CD14-positive monocyte (primary cell): Measurements from ENCODE around the gene TTC1. TPM values are rescaled to one million over a fixed set of nuclear protein-coding genes. Genes with fewer than 3 reads are reported as not detected.

Source experiments
- DNase-seq, 3 donors: peaks; one replicate each; pipeline ENCODE4 v3.0.0-alpha.2; 2011 to 2022
- H2AFZ ChIP-seq: 2 replicates; pipeline ENCODE4 v1.6.0; 2012; ENCODE audit warnings: mild to moderate bottlenecking, low read depth, low read length, inconsistent platforms; ENCODE audit not compliant: insufficient read depth, poor library complexity, severe bottlenecking
- H3K27ac ChIP-seq, 2 donors: 1 replicate in 1 of 2; 2 replicates in 1 of 2; pipeline ENCODE4 v1.5.1; 2012 to 2013; ENCODE audit warnings: low read length in 2 of 2, control low read depth in 1 of 2, inconsistent platforms in 1 of 2, low read depth in 1 of 2, mild to moderate bottlenecking in 1 of 2
- H3K27me3 ChIP-seq, 2 donors: one replicate each; pipeline versions ENCODE4 v1.6.0 to v1.6.1; 2011 to 2013; ENCODE audit warnings: low read length in 2 of 2; ENCODE audit not compliant: control insufficient read depth in 2 of 2, insufficient read depth in 2 of 2
- H3K36me3 ChIP-seq, 2 donors: replicated peaks in 1 of 2; 1 replicate in 1 of 2; 2 replicates in 1 of 2; pipeline versions ENCODE4 v1.5.1 to v1.6.1; 2012 to 2013; ENCODE audit warnings: low read length in 2 of 2, control low read depth in 1 of 2, inconsistent platforms in 1 of 2, mild to moderate bottlenecking in 1 of 2; ENCODE audit not compliant: insufficient read depth in 2 of 2, control insufficient read depth in 1 of 2
- H3K4me1 ChIP-seq, 2 donors: 1 replicate in 1 of 2; 2 replicates in 1 of 2; pipeline versions ENCODE4 v1.5.1 to v1.6.1; 2012 to 2013; ENCODE audit warnings: low read length in 2 of 2, control low read depth in 1 of 2, inconsistent platforms in 1 of 2, mild to moderate bottlenecking in 1 of 2, moderate library complexity in 1 of 2; ENCODE audit not compliant: insufficient read depth in 2 of 2, control insufficient read depth in 1 of 2
- H3K4me2 ChIP-seq: replicated peaks from 2 replicates; pipeline ENCODE3; 2012; ENCODE audit warnings: low read length, moderate library complexity, mild to moderate bottlenecking; ENCODE audit not compliant: poor library complexity, severe bottlenecking; ENCODE audit errors: extremely low read depth
- H3K4me3 ChIP-seq, 3 experiments: fragments of 200-600 bp in 1 of 3; sonication (generic) in 1 of 3; replicated peaks in 1 of 3; 1 replicate in 2 of 3; 2 replicates in 1 of 3; pipeline ENCODE4 v1.5.1; 2011 to 2013; ENCODE audit warnings: low read length in 3 of 3, mild to moderate bottlenecking in 3 of 3, control low read depth in 2 of 3, low read depth in 2 of 3, inconsistent platforms in 1 of 3, moderate library complexity in 1 of 3
- H3K79me2 ChIP-seq: 2 replicates; pipeline ENCODE4 v1.6.0; 2012; ENCODE audit warnings: mild to moderate bottlenecking, control low read depth, inconsistent platforms, low read length, moderate library complexity; ENCODE audit not compliant: insufficient read depth
- H3K9ac ChIP-seq: 2 replicates; pipeline ENCODE4 v1.6.0; 2017; ENCODE audit warnings: low read length, mild to moderate bottlenecking; ENCODE audit not compliant: insufficient read depth, poor library complexity, severe bottlenecking
- H3K9me3 ChIP-seq, 2 donors: replicated peaks in 1 of 2; 1 replicate in 1 of 2; 2 replicates in 1 of 2; pipeline versions ENCODE4 v1.5.1 to v1.6.1; 2012 to 2013; ENCODE audit warnings: low read length in 2 of 2, control low read depth in 1 of 2; ENCODE audit not compliant: control insufficient read depth in 1 of 2, insufficient read depth in 1 of 2
- H4K20me1 ChIP-seq: 2 replicates; pipeline ENCODE4 v1.6.0; 2012; ENCODE audit warnings: mild to moderate bottlenecking, low read length, control low read depth, moderate library complexity; ENCODE audit not compliant: insufficient read depth
- H3K27ac Mint-ChIP-seq, 7 donors: one replicate each; pipeline ENCODE4 v1.8.0; 2020; ENCODE audit warnings: mild to moderate bottlenecking in 7 of 7, mixed read lengths in 7 of 7, moderate library complexity in 6 of 7, inconsistent platforms in 2 of 7
- H3K27me3 Mint-ChIP-seq, 3 donors: one replicate each; pipeline ENCODE4 v1.8.0; 2021 to 2022; ENCODE audit warnings: low read depth in 3 of 3, mild to moderate bottlenecking in 3 of 3, mixed read lengths in 3 of 3, moderate library complexity in 3 of 3, inconsistent platforms in 1 of 3
- H3K36me3 Mint-ChIP-seq, 2 donors: one replicate each; pipeline ENCODE4 v1.8.0; 2020; ENCODE audit warnings: mixed read lengths in 2 of 2, inconsistent platforms in 1 of 2, mild to moderate bottlenecking in 1 of 2
- H3K4me1 Mint-ChIP-seq: one replicate; pipeline ENCODE4 v1.8.0; 2020; ENCODE audit warnings: mild to moderate bottlenecking, mixed read lengths
- H3K4me3 Mint-ChIP-seq, 2 donors: one replicate each; pipeline ENCODE4 v1.8.0; 2020; ENCODE audit warnings: mild to moderate bottlenecking in 2 of 2, mixed read lengths in 2 of 2, moderate library complexity in 1 of 2
- H3K9me3 Mint-ChIP-seq, 7 donors: one replicate each; pipeline ENCODE4 v1.8.0; 2020 to 2022; ENCODE audit warnings: mixed read lengths in 7 of 7, mild to moderate bottlenecking in 6 of 7, moderate library complexity in 6 of 7, inconsistent platforms in 2 of 7
- CTCF ChIP-seq: fragments of 200-600 bp; IDR thresholded peaks from one replicate; pipeline ENCODE4 v1.8.0; 2022; ENCODE audit warnings: antibody characterized with exemption, mild to moderate bottlenecking
- WGBS: methylation state at CpG from one replicate; pipeline ENCODE4 v1.1.5; 2013; ENCODE audit warnings: missing lambda C conversion rate; ENCODE audit not compliant: insufficient coverage; 5-methylcytosine and 5-hydroxymethylcytosine counted together
- intact Hi-C, 2 donors: fragments of 100-400 bp; cut with micrococcal nuclease; formaldehyde crosslinking; loops; one replicate each; pipeline versions ENCODE4 v1.15.0 to v1.15.1; 2023
- polyA plus RNA-seq, 3 donors: library from polyadenylated mRNA; depleted of rRNA in 1 of 3; unstranded in 2 of 3; stranded (reverse) in 1 of 3; fragments of 300-500 nt in 2 of 3; fragments of >200 nt in 1 of 3; fragmentation: Illumina TruSeq in 2 of 3; gene quantifications; 1 replicate in 2 of 3; 2 replicates in 1 of 3; pipeline ENCODE4 v1.2.3, GENCODE V29; 2012 to 2021

Gene TTC1
- polyA plus RNA-seq, 3 donors: 11.4 to 63.4 (median 63.0) TPM

GRCh38 chr5:159995907-159996306 is 13.0 kb upstream of the TTC1 start:
- Histone ChIP-seq H3K9me3 (peaks cover 9 to 10% of the 10 kb centered on the region in 2 donors), H3K9ac (no peak overlapping the region), H3K4me2 (no peak overlapping the region), H4K20me1 (no peaks in the 10 kb centered on the region), H3K27me3 (peaks cover 2 to 3% of the 10 kb centered on the region in 2 donors), H3K27ac (no peak overlapping the region), H3K36me3 (no peaks in the 10 kb centered on the region), H3K4me3 (no peak overlapping the region), H3K4me1 (no peaks in the 10 kb centered on the region), H3K79me2 (no peaks in the 10 kb centered on the region), H2AFZ (no peak overlapping the region)
- no peak for TF ChIP-seq CTCF
- Mint-ChIP-seq H3K27ac (no peak overlapping the region), H3K4me3 (no peak overlapping the region), H3K9me3 (peaks cover 7 to 14% (median 10%) of the 10 kb centered on the region in 7 donors), H3K36me3 (no peaks in the 10 kb centered on the region), H3K27me3 (peaks cover 5 to 22% (median 15%) of the 10 kb centered on the region in 3 donors), H3K4me1 (no peaks in the 10 kb centered on the region)
- DNase-seq: no peak
- WGBS: no CpG with 5 or more reads among the region's 3 CpGs
- intact Hi-C loops: loop anchor here in 1 of 2 donors (10.0 kb wide), 1 partner anchor 841 kb away; no protein-coding TSS in a partner anchor

- Histone ChIP-seq H4K20me1 (no peaks in the 10 kb centered on the region), H3K9ac (no peak overlapping the region), H3K79me2 (no peaks in the 10 kb centered on the region), H3K4me2 (no peak overlapping the region), H3K4me3 (no peak overlapping the region), H2AFZ (no peak overlapping the region), H3K27ac (no peak overlapping the region), H3K9me3 (no peaks in the 10 kb centered on the region), H3K27me3 (peaks cover 2 to 3% of the 10 kb centered on the region in 2 donors), H3K36me3 (no peaks in the 10 kb centered on the region), H3K4me1 (no peaks in the 10 kb centered on the region)
- intact Hi-C loops: loop anchor here in 1 of 2 donors (10.0 kb wide), 1 partner anchor 657 kb away; no protein-coding TSS in a partner anchor
- Mint-ChIP-seq H3K27ac (no peak overlapping the region), H3K4me1 (no peaks in the 10 kb centered on the region), H3K9me3 (no peaks in the 10 kb centered on the region), H3K27me3 (peaks cover 7 to 31% (median 28%) of the 10 kb centered on the region in 3 donors), H3K36me3 (no peaks in the 10 kb centered on the region), H3K4me3 (no peak overlapping the region)
- 4% methylated on average over 2 of the region's 3 CpGs for WGBS
- TF ChIP-seq CTCF: no peak
- DNase-seq: no peak
Observed at GRCh38 chr5:160001457-160001856, 7.5 kb upstream of the TTC1 start.
